ENCODE results near the gene YWHAE.

DNA sequence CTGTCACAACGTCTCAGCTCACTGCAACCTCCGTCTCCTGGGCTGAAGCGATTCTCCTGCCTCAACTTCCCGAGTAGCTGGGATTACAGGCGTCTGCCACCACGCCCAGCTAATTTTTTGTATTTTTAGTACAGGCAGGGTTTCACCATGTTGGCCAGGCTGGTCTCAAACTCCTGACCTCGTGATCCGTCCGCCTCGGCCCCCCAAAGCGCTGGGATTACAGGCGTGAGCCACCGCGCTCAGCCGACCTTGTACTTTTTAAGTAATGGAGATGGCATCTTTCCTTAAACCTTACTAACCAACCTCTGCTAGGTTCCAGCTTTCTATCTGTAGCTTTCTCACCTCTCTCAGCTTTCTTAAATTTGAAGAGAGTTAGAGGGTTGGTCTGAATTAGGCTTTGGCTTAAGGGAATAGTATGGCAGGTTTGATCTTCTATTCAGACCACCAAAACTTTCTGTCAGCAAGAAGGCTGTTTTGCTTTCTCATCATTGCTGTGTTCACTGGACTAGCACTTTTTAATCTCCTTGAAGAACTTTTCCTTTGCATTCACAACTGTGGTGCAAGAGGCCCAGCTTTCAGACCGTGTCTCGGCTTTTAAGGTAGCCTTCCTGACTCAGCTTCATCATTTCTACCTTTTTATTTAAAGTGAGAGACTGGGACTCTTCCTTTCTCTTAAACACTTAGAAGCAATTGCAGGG, 28.0 kb downstream of the YWHAE start:
- TF ChIP-seq FOXK1 (CRISPR knock-in tag; IDR thresholded peaks at IDR 0.05) (no peak), FOXJ3 (CRISPR knock-in tag; IDR thresholded peaks at IDR 0.05; ENCODE audit: borderline replicate concordance) (no peak), ATF1 (CRISPR knock-in tag; IDR thresholded peaks at IDR 0.05) (no peak), ZBTB21 (CRISPR knock-in tag; IDR thresholded peaks at IDR 0.05; ENCODE audit: borderline replicate concordance) (no peak), TEAD1 (CRISPR knock-in tag; IDR thresholded peaks at IDR 0.05) (no peak), RORB (CRISPR knock-in tag; IDR thresholded peaks at IDR 0.05) (no peak), KAT7 (CRISPR knock-in tag; IDR thresholded peaks at IDR 0.05; ENCODE audit: borderline replicate concordance) (no peak)
- TF ChIP-seq, protein P1, sequence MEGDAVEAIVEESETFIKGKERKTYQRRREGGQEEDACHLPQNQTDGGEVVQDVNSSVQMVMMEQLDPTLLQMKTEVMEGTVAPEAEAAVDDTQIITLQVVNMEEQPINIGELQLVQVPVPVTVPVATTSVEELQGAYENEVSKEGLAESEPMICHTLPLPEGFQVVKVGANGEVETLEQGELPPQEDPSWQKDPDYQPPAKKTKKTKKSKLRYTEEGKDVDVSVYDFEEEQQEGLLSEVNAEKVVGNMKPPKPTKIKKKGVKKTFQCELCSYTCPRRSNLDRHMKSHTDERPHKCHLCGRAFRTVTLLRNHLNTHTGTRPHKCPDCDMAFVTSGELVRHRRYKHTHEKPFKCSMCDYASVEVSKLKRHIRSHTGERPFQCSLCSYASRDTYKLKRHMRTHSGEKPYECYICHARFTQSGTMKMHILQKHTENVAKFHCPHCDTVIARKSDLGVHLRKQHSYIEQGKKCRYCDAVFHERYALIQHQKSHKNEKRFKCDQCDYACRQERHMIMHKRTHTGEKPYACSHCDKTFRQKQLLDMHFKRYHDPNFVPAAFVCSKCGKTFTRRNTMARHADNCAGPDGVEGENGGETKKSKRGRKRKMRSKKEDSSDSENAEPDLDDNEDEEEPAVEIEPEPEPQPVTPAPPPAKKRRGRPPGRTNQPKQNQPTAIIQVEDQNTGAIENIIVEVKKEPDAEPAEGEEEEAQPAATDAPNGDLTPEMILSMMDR (IDR thresholded peaks at IDR 0.05): no peak
- TF ChIP-seq, protein P2, sequence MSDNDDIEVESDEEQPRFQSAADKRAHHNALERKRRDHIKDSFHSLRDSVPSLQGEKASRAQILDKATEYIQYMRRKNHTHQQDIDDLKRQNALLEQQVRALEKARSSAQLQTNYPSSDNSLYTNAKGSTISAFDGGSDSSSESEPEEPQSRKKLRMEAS (CRISPR knock-in tag; IDR thresholded peaks at IDR 0.05): no peak
- TF ChIP-seq, protein P3, sequence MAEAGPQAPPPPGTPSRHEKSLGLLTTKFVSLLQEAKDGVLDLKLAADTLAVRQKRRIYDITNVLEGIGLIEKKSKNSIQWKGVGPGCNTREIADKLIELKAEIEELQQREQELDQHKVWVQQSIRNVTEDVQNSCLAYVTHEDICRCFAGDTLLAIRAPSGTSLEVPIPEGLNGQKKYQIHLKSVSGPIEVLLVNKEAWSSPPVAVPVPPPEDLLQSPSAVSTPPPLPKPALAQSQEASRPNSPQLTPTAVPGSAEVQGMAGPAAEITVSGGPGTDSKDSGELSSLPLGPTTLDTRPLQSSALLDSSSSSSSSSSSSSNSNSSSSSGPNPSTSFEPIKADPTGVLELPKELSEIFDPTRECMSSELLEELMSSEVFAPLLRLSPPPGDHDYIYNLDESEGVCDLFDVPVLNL (CRISPR knock-in tag; IDR thresholded peaks at IDR 0.05; ENCODE audit: borderline replicate concordance, low read depth): no peak
- TF ChIP-seq, protein P4, sequence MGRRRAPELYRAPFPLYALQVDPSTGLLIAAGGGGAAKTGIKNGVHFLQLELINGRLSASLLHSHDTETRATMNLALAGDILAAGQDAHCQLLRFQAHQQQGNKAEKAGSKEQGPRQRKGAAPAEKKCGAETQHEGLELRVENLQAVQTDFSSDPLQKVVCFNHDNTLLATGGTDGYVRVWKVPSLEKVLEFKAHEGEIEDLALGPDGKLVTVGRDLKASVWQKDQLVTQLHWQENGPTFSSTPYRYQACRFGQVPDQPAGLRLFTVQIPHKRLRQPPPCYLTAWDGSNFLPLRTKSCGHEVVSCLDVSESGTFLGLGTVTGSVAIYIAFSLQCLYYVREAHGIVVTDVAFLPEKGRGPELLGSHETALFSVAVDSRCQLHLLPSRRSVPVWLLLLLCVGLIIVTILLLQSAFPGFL (CRISPR knock-in tag; IDR thresholded peaks at IDR 0.05; ENCODE audit: borderline replicate concordance): no peak
- TF ChIP-seq, protein P5, sequence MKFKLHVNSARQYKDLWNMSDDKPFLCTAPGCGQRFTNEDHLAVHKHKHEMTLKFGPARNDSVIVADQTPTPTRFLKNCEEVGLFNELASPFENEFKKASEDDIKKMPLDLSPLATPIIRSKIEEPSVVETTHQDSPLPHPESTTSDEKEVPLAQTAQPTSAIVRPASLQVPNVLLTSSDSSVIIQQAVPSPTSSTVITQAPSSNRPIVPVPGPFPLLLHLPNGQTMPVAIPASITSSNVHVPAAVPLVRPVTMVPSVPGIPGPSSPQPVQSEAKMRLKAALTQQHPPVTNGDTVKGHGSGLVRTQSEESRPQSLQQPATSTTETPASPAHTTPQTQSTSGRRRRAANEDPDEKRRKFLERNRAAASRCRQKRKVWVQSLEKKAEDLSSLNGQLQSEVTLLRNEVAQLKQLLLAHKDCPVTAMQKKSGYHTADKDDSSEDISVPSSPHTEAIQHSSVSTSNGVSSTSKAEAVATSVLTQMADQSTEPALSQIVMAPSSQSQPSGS (CRISPR knock-in tag; IDR thresholded peaks at IDR 0.05; ENCODE audit: borderline replicate concordance, low read depth): no peak

Measured in WTC11 (cell line).